ENCODE results near the gene HIPK2. TPM values are rescaled to one million over a fixed set of nuclear protein-coding genes. Genes with fewer than 3 reads are reported as not detected.

HIPK2 gene
- polyA plus RNA-seq, 1 donor = 12.6 TPM

- Histone ChIP-seq H3K9me3 (ENCODE audit: control insufficient read depth, low read depth, low read length) (no peaks in the 10 kb centered on the region), H3K27ac (ENCODE audit: low read length) (no peak overlapping the region)
- WGBS (ENCODE audit: insufficient coverage, low lambda C conversion rate) = 100% methylated on average over 1 of the region's 3 CpGs
Observed at GRCh38 chr7:139784648-139785047, 6.8 kb upstream of the HIPK2 start.

GRCh38 chr7:139783647-139784385, 6.0 kb upstream of the HIPK2 start:
- H3K9me3 ChIP-seq (ENCODE audit: control insufficient read depth, low read depth, low read length) = no peaks in the 10 kb centered on the region
- WGBS (ENCODE audit: insufficient coverage, low lambda C conversion rate) = 31% methylated on average over 2 of the region's 3 CpGs
- peaks cover under 1% of the 10 kb centered on the region for H3K4me1 ChIP-seq (ENCODE audit: control insufficient read depth, insufficient read depth, low read length)
- no peak overlapping the region for H3K27ac ChIP-seq (ENCODE audit: low read length)
- no peak overlapping the region for H3K4me3 ChIP-seq (ENCODE audit: low read length)
- no peak for DNase-seq
- H3K36me3 ChIP-seq (ENCODE audit: control insufficient read depth, insufficient read depth, low read length) = no peaks in the 10 kb centered on the region
- peaks cover 14% of the 10 kb centered on the region for H3K27me3 ChIP-seq (ENCODE audit: control insufficient read depth, insufficient read depth, low read length)

More at GRCh38 chr7:139784648-139785047, 6.8 kb upstream of the HIPK2 start:
- no peaks in the 10 kb centered on the region for H3K4me1 ChIP-seq (ENCODE audit: control insufficient read depth, insufficient read depth, low read length)
- H3K27me3 ChIP-seq (ENCODE audit: control insufficient read depth, insufficient read depth, low read length) = peaks cover 8% of the 10 kb centered on the region
- no peaks in the 10 kb centered on the region for H3K36me3 ChIP-seq (ENCODE audit: control insufficient read depth, insufficient read depth, low read length)
- no peak for DNase-seq
- H3K4me3 ChIP-seq (ENCODE audit: low read length) = no peak overlapping the region

- Histone ChIP-seq H3K4me3 (ENCODE audit: low read length) (no peak overlapping the region), H3K9me3 (ENCODE audit: control insufficient read depth, low read depth, low read length) (no peaks in the 10 kb centered on the region), H3K27me3 (ENCODE audit: control insufficient read depth, insufficient read depth, low read length) (peaks cover 14% of the 10 kb centered on the region), H3K27ac (ENCODE audit: low read length) (no peak overlapping the region), H3K4me1 (ENCODE audit: control insufficient read depth, insufficient read depth, low read length) (peaks cover 3% of the 10 kb centered on the region), H3K36me3 (ENCODE audit: control insufficient read depth, insufficient read depth, low read length) (no peaks in the 10 kb centered on the region)
- no peak for DNase-seq
- 86% methylated on average over 2 of the region's 3 CpGs for WGBS (ENCODE audit: insufficient coverage, low lambda C conversion rate)
Observed at GRCh38 chr7:139782932-139783331, 5.1 kb upstream of the HIPK2 start.

GRCh38 chr7:139777133-139777891, 486 bp downstream of the HIPK2 start:
- no CpG with 5 or more reads among the region's 102 CpGs for WGBS (ENCODE audit: insufficient coverage, low lambda C conversion rate)
- DNase-seq = peak in 1 of 2 donors; percentile 39
- no peaks in the 10 kb centered on the region for H3K36me3 ChIP-seq (ENCODE audit: control insufficient read depth, insufficient read depth, low read length)
- H3K27me3 ChIP-seq (ENCODE audit: control insufficient read depth, insufficient read depth, low read length) = peaks cover 8% of the 10 kb centered on the region
- no peaks in the 10 kb centered on the region for H3K9me3 ChIP-seq (ENCODE audit: control insufficient read depth, low read depth, low read length)
- peaks cover 3% of the 10 kb centered on the region for H3K4me1 ChIP-seq (ENCODE audit: control insufficient read depth, insufficient read depth, low read length)
- H3K4me3 ChIP-seq (ENCODE audit: low read length) = peak overlapping the region; percentile 84
- H3K27ac ChIP-seq (ENCODE audit: low read length) = peak overlapping the region; percentile 86

GRCh38 chr7:139776486-139777132, 1.2 kb downstream of the HIPK2 start:
- Histone ChIP-seq H3K36me3 (ENCODE audit: control insufficient read depth, insufficient read depth, low read length) (peaks cover 2% of the 10 kb centered on the region), H3K27me3 (ENCODE audit: control insufficient read depth, insufficient read depth, low read length) (peaks cover 8% of the 10 kb centered on the region), H3K4me1 (ENCODE audit: control insufficient read depth, insufficient read depth, low read length) (peaks cover 3% of the 10 kb centered on the region), H3K27ac (ENCODE audit: low read length) (peak overlapping the region; percentile 86), H3K9me3 (ENCODE audit: control insufficient read depth, low read depth, low read length) (no peaks in the 10 kb centered on the region), H3K4me3 (ENCODE audit: low read length) (peak overlapping the region; percentile 84)
- DNase-seq = peak in 1 of 2 donors; percentile 66
- 0% methylated on average over 1 of the region's 26 CpGs for WGBS (ENCODE audit: insufficient coverage, low lambda C conversion rate)

- peak overlapping the region; percentile 84 for H3K4me3 ChIP-seq (ENCODE audit: low read length)
- no CpG with 5 or more reads among the region's 11 CpGs for WGBS (ENCODE audit: insufficient coverage, low lambda C conversion rate)
- no peaks in the 10 kb centered on the region for H3K9me3 ChIP-seq (ENCODE audit: control insufficient read depth, low read depth, low read length)
- H3K27me3 ChIP-seq (ENCODE audit: control insufficient read depth, insufficient read depth, low read length) = peaks cover 8% of the 10 kb centered on the region
- peaks cover 3% of the 10 kb centered on the region for H3K4me1 ChIP-seq (ENCODE audit: control insufficient read depth, insufficient read depth, low read length)
- peaks cover 2% of the 10 kb centered on the region for H3K36me3 ChIP-seq (ENCODE audit: control insufficient read depth, insufficient read depth, low read length)
- peak; percentile 48 to 75 for DNase-seq
- H3K27ac ChIP-seq (ENCODE audit: low read length) = peak overlapping the region; percentile 86
Observed at GRCh38 chr7:139775829-139776266, 1.9 kb downstream of the HIPK2 start.

GRCh38 chr7:139774376-139774775, 3.4 kb downstream of the HIPK2 start:
- H3K27me3 ChIP-seq (ENCODE audit: control insufficient read depth, insufficient read depth, low read length) = peaks cover 4% of the 10 kb centered on the region
- H3K27ac ChIP-seq (ENCODE audit: low read length) = no peak overlapping the region
- H3K4me1 ChIP-seq (ENCODE audit: control insufficient read depth, insufficient read depth, low read length) = peaks cover 3% of the 10 kb centered on the region
- H3K9me3 ChIP-seq (ENCODE audit: control insufficient read depth, low read depth, low read length) = no peaks in the 10 kb centered on the region
- 83% methylated on average over 1 of the region's 1 CpG for WGBS (ENCODE audit: insufficient coverage, low lambda C conversion rate)
- no peak for DNase-seq
- peaks cover 5% of the 10 kb centered on the region for H3K36me3 ChIP-seq (ENCODE audit: control insufficient read depth, insufficient read depth, low read length)
- no peak overlapping the region for H3K4me3 ChIP-seq (ENCODE audit: low read length)

GRCh38 chr7:139773371-139773770, 4.4 kb downstream of the HIPK2 start:
- Histone ChIP-seq H3K27ac (ENCODE audit: low read length) (no peak overlapping the region), H3K4me1 (ENCODE audit: control insufficient read depth, insufficient read depth, low read length) (no peaks in the 10 kb centered on the region)

GRCh38 chr7:139772873-139773272, 4.9 kb downstream of the HIPK2 start:
- Histone ChIP-seq H3K27me3 (ENCODE audit: control insufficient read depth, insufficient read depth, low read length) (no peaks in the 10 kb centered on the region), H3K4me3 (ENCODE audit: low read length) (no peak overlapping the region), H3K9me3 (ENCODE audit: control insufficient read depth, low read depth, low read length) (no peaks in the 10 kb centered on the region), H3K4me1 (ENCODE audit: control insufficient read depth, insufficient read depth, low read length) (no peaks in the 10 kb centered on the region), H3K36me3 (ENCODE audit: control insufficient read depth, insufficient read depth, low read length) (peaks cover 5% of the 10 kb centered on the region), H3K27ac (ENCODE audit: low read length) (no peak overlapping the region)
- WGBS (ENCODE audit: insufficient coverage, low lambda C conversion rate) = no CpG with 5 or more reads among the region's 6 CpGs
- no peak for DNase-seq

More at GRCh38 chr7:139773371-139773770, 4.4 kb downstream of the HIPK2 start:
- peaks cover 5% of the 10 kb centered on the region for H3K36me3 ChIP-seq (ENCODE audit: control insufficient read depth, insufficient read depth, low read length)
- DNase-seq = no peak
- no peak overlapping the region for H3K4me3 ChIP-seq (ENCODE audit: low read length)
- no peaks in the 10 kb centered on the region for H3K9me3 ChIP-seq (ENCODE audit: control insufficient read depth, low read depth, low read length)
- no CpG with 5 or more reads among the region's 5 CpGs for WGBS (ENCODE audit: insufficient coverage, low lambda C conversion rate)
- no peaks in the 10 kb centered on the region for H3K27me3 ChIP-seq (ENCODE audit: control insufficient read depth, insufficient read depth, low read length)

GRCh38 chr7:139772115-139772514, 5.7 kb downstream of the HIPK2 start:
- Histone ChIP-seq H3K4me3 (ENCODE audit: low read length) (no peak overlapping the region), H3K4me1 (ENCODE audit: control insufficient read depth, insufficient read depth, low read length) (no peaks in the 10 kb centered on the region), H3K27me3 (ENCODE audit: control insufficient read depth, insufficient read depth, low read length) (no peaks in the 10 kb centered on the region), H3K27ac (ENCODE audit: low read length) (no peak overlapping the region), H3K36me3 (ENCODE audit: control insufficient read depth, insufficient read depth, low read length) (peaks cover 5% of the 10 kb centered on the region), H3K9me3 (ENCODE audit: control insufficient read depth, low read depth, low read length) (no peaks in the 10 kb centered on the region)
- no peak for DNase-seq
- 86% methylated on average over 3 of the region's 7 CpGs for WGBS (ENCODE audit: insufficient coverage, low lambda C conversion rate)

All from large intestine (tissue), 3 donors.